ENCODE measurements around the gene UMOD. TPM values are rescaled to one million over a fixed set of nuclear protein-coding genes. Genes with fewer than 3 reads are reported as not detected.
"Not testable (repeated sequence)": the region's sequence is repeated elsewhere in the genome, so short reads cannot be mapped to it uniquely, and the experiment has no call there.

UMOD gene
- total RNA-seq, 2 experiments from 2014 or later = not detected

- intact Hi-C loops (cut with DNase I, micrococcal nuclease) = no loop called here
- no peak overlapping the region for H3K4me3 Mint-ChIP-seq
- ATAC-seq (no peak), DNase-seq (no peak)
- H3K36me3 Mint-ChIP-seq (ENCODE audit: low read depth) = no peaks in the 10 kb centered on the region
- peaks cover under 1% of the 10 kb centered on the region for H3K9me3 Mint-ChIP-seq (ENCODE audit: low read depth)
- CTCF ChIA-PET = no interaction called here
- H3K27ac Mint-ChIP-seq = no peak overlapping the region
- no peaks in the 10 kb centered on the region for H3K4me1 Mint-ChIP-seq
- POLR2A ChIA-PET = no interaction called here
- peaks cover 4% of the 10 kb centered on the region for H3K27me3 Mint-ChIP-seq
Observed at GRCh38 chr16:20318437-20318836, 34.1 kb downstream of the UMOD start.

GRCh38 chr16:20318006-20318405 lies 34.5 kb downstream of the UMOD start:
- no peaks in the 10 kb centered on the region for H3K4me1 Mint-ChIP-seq
- peaks cover 8% of the 10 kb centered on the region for H3K27me3 Mint-ChIP-seq
- H3K36me3 Mint-ChIP-seq (ENCODE audit: low read depth) = no peaks in the 10 kb centered on the region
- ChIA-PET CTCF (no interaction called here), POLR2A (no interaction called here)
- intact Hi-C loops (cut with DNase I, micrococcal nuclease) = no loop called here
- H3K9me3 Mint-ChIP-seq (ENCODE audit: low read depth) = peaks cover 4% of the 10 kb centered on the region
- DNase-seq (no peak), ATAC-seq (no peak)
- no peak overlapping the region for H3K4me3 Mint-ChIP-seq
- no peak overlapping the region for H3K27ac Mint-ChIP-seq

- peaks cover 8% of the 10 kb centered on the region for H3K27me3 Mint-ChIP-seq
Observed at GRCh38 chr16:20317117-20317516, 35.4 kb downstream of the UMOD start.

GRCh38 chr16:20316715-20317114 lies 35.8 kb downstream of the UMOD start:
- Mint-ChIP-seq H3K27ac (no peak overlapping the region), H3K27me3 (peaks cover 8% of the 10 kb centered on the region), H3K36me3 (ENCODE audit: low read depth) (no peaks in the 10 kb centered on the region), H3K4me3 (no peak overlapping the region), H3K9me3 (ENCODE audit: low read depth) (peaks cover 4% of the 10 kb centered on the region), H3K4me1 (no peaks in the 10 kb centered on the region)
- ChIA-PET CTCF (no interaction called here), POLR2A (no interaction called here)
- no peak for DNase-seq
- ATAC-seq = no peak
- intact Hi-C loops (cut with DNase I, micrococcal nuclease) = no loop called here

More at GRCh38 chr16:20317117-20317516, 35.4 kb downstream of the UMOD start:
- Mint-ChIP-seq H3K27ac (no peak overlapping the region), H3K4me1 (no peaks in the 10 kb centered on the region), H3K4me3 (no peak overlapping the region), H3K9me3 (ENCODE audit: low read depth) (peaks cover 4% of the 10 kb centered on the region), H3K36me3 (ENCODE audit: low read depth) (no peaks in the 10 kb centered on the region)
- ChIA-PET POLR2A (no interaction called here), CTCF (no interaction called here)
- ATAC-seq (no peak), DNase-seq (no peak)
- intact Hi-C loops (cut with DNase I, micrococcal nuclease) = no loop called here

- no peak for DNase-seq
- Mint-ChIP-seq H3K4me3 (no peak overlapping the region), H3K36me3 (ENCODE audit: low read depth) (no peaks in the 10 kb centered on the region), H3K27ac (no peak overlapping the region), H3K4me1 (no peaks in the 10 kb centered on the region), H3K27me3 (peaks cover 8% of the 10 kb centered on the region), H3K9me3 (ENCODE audit: low read depth) (peaks cover 4% of the 10 kb centered on the region)
- intact Hi-C loops (cut with DNase I, micrococcal nuclease) = no loop called here
- no peak for ATAC-seq
- ChIA-PET CTCF (no interaction called here), POLR2A (no interaction called here)
Observed at GRCh38 chr16:20315764-20316163, 36.8 kb downstream of the UMOD start.

GRCh38 chr16:20314575-20314974 lies 37.9 kb downstream of the UMOD start:
- peaks cover 4% of the 10 kb centered on the region for H3K9me3 Mint-ChIP-seq (ENCODE audit: low read depth)
- ATAC-seq = no peak
- CTCF ChIA-PET = interaction anchor here (0.7 to 1.1 kb wide), 2 partner anchors 14 to 70 kb away, joined by 3 to 5 read pairs; no protein-coding TSS in a partner anchor
- H3K27me3 Mint-ChIP-seq = peaks cover 8% of the 10 kb centered on the region
- POLR2A ChIA-PET = no interaction called here
- H3K27ac Mint-ChIP-seq = no peak overlapping the region
- no peak overlapping the region for H3K4me3 Mint-ChIP-seq
- H3K4me1 Mint-ChIP-seq = no peaks in the 10 kb centered on the region
- intact Hi-C loops (cut with DNase I, micrococcal nuclease) = no loop called here
- no peak for DNase-seq
- H3K36me3 Mint-ChIP-seq (ENCODE audit: low read depth) = no peaks in the 10 kb centered on the region

GRCh38 chr16:20313741-20314140 lies 38.8 kb downstream of the UMOD start:
- intact Hi-C loops (cut with DNase I, micrococcal nuclease) = no loop called here
- H3K36me3 Mint-ChIP-seq (ENCODE audit: low read depth) = no peaks in the 10 kb centered on the region
- no peak overlapping the region for H3K27ac Mint-ChIP-seq
- H3K4me3 Mint-ChIP-seq = no peak overlapping the region
- ATAC-seq = no peak
- no peaks in the 10 kb centered on the region for H3K4me1 Mint-ChIP-seq
- ChIA-PET POLR2A (no interaction called here), CTCF (interaction anchor here (1.1 kb wide), 1 partner anchor 13 kb away, joined by 3 read pairs; no protein-coding TSS in a partner anchor)
- H3K27me3 Mint-ChIP-seq = peaks cover 4% of the 10 kb centered on the region
- DNase-seq = no peak
- peaks cover 4% of the 10 kb centered on the region for H3K9me3 Mint-ChIP-seq (ENCODE audit: low read depth)

GRCh38 chr16:20312536-20313095 lies 39.9 kb downstream of the UMOD start:
- DNase-seq; POLR2A ChIA-PET; H3K4me1 Mint-ChIP-seq; H3K27me3 Mint-ChIP-seq; ATAC-seq; H3K4me3 Mint-ChIP-seq; H3K27ac Mint-ChIP-seq; H3K9me3 Mint-ChIP-seq (ENCODE audit: low read depth); H3K36me3 Mint-ChIP-seq (ENCODE audit: low read depth); intact Hi-C loops (cut with DNase I, micrococcal nuclease): not testable (repeated sequence)
- CTCF ChIA-PET = interaction anchor here (1.8 kb wide), 1 partner anchor 12 kb away, joined by 11 read pairs; no protein-coding TSS in a partner anchor

DNA sequence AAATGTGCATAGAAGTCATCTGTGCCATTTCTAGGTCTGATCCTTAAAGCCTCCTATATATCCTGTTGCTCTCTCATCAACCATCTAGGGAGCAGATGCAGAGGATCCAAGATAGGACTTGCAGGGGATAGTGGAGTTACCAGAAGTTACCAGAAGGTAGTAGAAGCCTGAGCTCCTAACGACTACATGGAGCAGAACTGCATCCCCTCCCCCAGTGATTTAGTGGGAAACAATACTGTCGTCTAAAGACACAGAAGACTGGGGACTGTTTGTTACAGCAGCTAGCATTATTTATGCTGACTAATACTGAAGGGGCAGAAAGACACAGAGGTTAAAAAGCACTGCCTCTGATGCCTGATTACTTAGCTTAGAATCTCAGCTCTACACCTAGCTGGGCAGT lies 41.0 kb downstream of the UMOD start:
- no peak for ATAC-seq
- ChIA-PET CTCF (interaction anchor here (1.8 kb wide), 1 partner anchor 11 kb away, joined by 11 read pairs; no protein-coding TSS in a partner anchor), POLR2A (no interaction called here)
- no peak overlapping the region for H3K27ac Mint-ChIP-seq
- H3K27me3 Mint-ChIP-seq = peaks cover 9% of the 10 kb centered on the region
- intact Hi-C loops (cut with DNase I, micrococcal nuclease) = no loop called here
- no peak overlapping the region for H3K4me3 Mint-ChIP-seq
- H3K4me1 Mint-ChIP-seq = no peaks in the 10 kb centered on the region
- no peaks in the 10 kb centered on the region for H3K36me3 Mint-ChIP-seq (ENCODE audit: low read depth)
- H3K9me3 Mint-ChIP-seq (ENCODE audit: low read depth) = peaks cover 4% of the 10 kb centered on the region
- DNase-seq = no peak

DNA sequence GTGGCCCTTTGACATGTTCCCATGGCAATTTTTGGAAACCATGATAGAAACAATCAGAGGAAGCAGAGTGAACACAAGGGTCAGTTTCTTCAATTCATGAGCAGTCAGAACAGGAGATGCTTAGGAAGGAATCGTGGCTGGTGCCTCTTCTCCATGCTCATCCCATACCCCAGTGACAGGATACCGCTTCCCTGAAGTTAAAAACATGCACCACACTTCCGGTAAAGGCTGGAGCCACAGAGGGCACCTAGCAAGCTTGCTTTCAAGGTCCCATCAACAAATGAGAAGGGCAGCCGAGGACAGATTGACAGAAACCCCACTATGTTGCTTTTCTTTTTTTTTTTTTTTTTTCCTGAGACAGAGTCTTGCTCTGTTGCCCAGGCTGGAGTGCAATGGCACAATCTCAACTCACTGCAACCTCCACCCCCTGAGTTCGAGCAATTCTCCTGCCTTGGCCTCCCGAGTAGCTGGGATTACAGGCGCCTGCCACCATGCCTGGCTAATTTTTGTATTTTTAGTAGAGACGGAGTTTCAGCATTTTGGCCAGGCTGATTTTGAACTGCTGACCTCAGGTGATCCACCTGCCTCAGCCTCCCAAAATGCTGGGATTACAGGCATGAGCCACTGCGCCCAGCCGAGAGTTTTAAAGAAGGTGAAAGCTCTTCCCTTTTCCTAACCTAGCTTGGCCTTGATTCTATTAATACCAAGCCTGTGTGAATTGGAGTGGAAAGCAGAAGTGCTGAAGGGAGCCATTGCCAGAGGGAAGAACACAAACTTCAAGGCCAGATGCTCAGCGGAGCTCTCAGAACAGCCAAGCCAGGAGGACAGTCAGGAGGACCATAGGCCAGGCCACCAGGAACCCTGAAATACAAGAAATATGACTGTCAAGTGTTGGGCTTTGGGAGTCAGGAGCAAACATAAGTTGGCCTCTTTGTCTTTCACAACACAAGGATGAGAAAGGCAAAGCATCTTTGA lies 41.8 kb downstream of the UMOD start:
- Mint-ChIP-seq H3K9me3 (ENCODE audit: low read depth) (peaks cover 4% of the 10 kb centered on the region), H3K4me1 (no peaks in the 10 kb centered on the region), H3K36me3 (ENCODE audit: low read depth) (no peaks in the 10 kb centered on the region), H3K27me3 (peaks cover 13% of the 10 kb centered on the region), H3K4me3 (no peak overlapping the region), H3K27ac (no peak overlapping the region)
- POLR2A ChIA-PET = no interaction called here
- ATAC-seq (no peak), DNase-seq (no peak)
- intact Hi-C loops (cut with DNase I, micrococcal nuclease) = no loop called here
- CTCF ChIA-PET = interaction anchor here (2.8 kb wide), 1 partner anchor 11 kb away, joined by 13 read pairs; no protein-coding TSS in a partner anchor

DNA sequence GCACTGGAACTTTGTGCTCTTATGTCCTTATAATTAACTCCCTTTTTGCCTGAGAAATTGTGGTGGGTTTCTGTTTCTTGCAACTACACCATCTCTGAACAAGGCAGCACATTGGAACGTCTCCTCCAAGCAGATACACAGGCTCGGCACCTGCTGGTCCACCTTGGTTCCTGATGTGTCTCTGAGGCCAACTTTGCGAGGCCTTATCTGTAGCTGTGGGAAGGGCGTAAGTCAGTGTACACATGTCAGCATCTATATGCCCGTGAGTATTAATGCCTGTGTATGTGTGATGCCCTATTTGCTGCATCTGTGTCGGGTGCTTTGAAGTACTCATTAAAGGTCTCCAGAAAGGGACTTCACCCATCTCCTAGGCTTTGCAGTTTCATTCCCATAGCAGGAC lies 42.7 kb downstream of the UMOD start:
- no peak for ATAC-seq

More for the DNA sequence above, 42.7 kb downstream of the UMOD start:
- ChIA-PET CTCF (interaction anchor here (1.4 to 2.8 kb wide), 2 partner anchors 10 to 402 kb away, joined by 4 to 13 read pairs; no protein-coding TSS in a partner anchor), POLR2A (no interaction called here)
- H3K4me1 Mint-ChIP-seq = no peaks in the 10 kb centered on the region
- no peak overlapping the region for H3K4me3 Mint-ChIP-seq
- H3K27ac Mint-ChIP-seq = no peak overlapping the region
- H3K9me3 Mint-ChIP-seq (ENCODE audit: low read depth) = peaks cover 4% of the 10 kb centered on the region
- intact Hi-C loops (cut with DNase I, micrococcal nuclease) = no loop called here
- DNase-seq = no peak
- H3K36me3 Mint-ChIP-seq (ENCODE audit: low read depth) = no peaks in the 10 kb centered on the region
- peaks cover 16% of the 10 kb centered on the region for H3K27me3 Mint-ChIP-seq
